ENCODE results near the gene TMEM38A.

GRCh38 chr19:16682539-16682938, 21.6 kb downstream of the TMEM38A start:
- TF ChIP-seq, protein P1, sequence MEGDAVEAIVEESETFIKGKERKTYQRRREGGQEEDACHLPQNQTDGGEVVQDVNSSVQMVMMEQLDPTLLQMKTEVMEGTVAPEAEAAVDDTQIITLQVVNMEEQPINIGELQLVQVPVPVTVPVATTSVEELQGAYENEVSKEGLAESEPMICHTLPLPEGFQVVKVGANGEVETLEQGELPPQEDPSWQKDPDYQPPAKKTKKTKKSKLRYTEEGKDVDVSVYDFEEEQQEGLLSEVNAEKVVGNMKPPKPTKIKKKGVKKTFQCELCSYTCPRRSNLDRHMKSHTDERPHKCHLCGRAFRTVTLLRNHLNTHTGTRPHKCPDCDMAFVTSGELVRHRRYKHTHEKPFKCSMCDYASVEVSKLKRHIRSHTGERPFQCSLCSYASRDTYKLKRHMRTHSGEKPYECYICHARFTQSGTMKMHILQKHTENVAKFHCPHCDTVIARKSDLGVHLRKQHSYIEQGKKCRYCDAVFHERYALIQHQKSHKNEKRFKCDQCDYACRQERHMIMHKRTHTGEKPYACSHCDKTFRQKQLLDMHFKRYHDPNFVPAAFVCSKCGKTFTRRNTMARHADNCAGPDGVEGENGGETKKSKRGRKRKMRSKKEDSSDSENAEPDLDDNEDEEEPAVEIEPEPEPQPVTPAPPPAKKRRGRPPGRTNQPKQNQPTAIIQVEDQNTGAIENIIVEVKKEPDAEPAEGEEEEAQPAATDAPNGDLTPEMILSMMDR (IDR thresholded peaks at IDR 0.05) = no peak
- TF ChIP-seq POLR2A (IDR thresholded peaks at IDR 0.05) = no peak
